WTC11 (cell line): ENCODE results near the gene FBXL16.

Source experiments
- CTCF ChIP-seq: fragments of 200-600 bp; IDR thresholded peaks from 2 replicates; pipeline ENCODE4 v1.8.0; 2022; ENCODE audit warnings: antibody characterized with exemption
- HMGXB4 ChIP-seq: sonication (generic); formaldehyde crosslinking; IDR thresholded peaks from 2 replicates; pipeline ENCODE4 v1.8.1; 2023; ENCODE audit warnings: mild to moderate bottlenecking, moderate library complexity, missing genetic modification reagents
- MAX ChIP-seq: sonication (generic); formaldehyde crosslinking; IDR thresholded peaks from 2 replicates; pipeline ENCODE4 v1.8.0; 2022; ENCODE audit warnings: mild to moderate bottlenecking, missing genetic modification reagents

GRCh38 chr16:675884-676564 is 29.6 kb downstream of the FBXL16 start:
- TF ChIP-seq CTCF, result no peak
- no peak for TF ChIP-seq MAX (CRISPR knock-in tag)
- TF ChIP-seq HMGXB4 (CRISPR knock-in tag), result no peak
